ENCODE data around the gene OR4B1.

OR4B1 gene

DNA sequence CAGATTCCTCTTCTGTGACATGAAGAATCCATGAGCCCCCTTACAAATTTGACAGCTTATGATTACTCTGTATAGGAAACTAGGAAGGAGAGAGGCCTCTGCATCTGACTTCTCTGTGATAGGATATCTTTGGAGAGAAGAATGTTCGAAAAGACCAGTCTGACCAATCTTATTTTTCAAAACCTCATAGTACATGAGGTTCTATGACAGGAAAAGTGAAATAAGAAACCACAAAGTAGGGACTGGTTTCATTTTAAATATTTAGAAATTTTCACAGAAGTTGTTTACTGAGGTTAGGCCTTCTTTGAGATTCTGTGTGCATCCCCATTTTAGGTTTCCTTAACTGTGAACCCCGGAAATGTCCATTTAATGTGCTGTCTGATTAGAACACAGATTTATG lies 45.0 kb downstream of the OR4B1 start:
- no peak for DNase-seq (ENCODE audit: low read depth in 2 of 2, low spot score in 1 of 2)

GRCh38 chr11:48263423-48263911 lies 46.9 kb downstream of the OR4B1 start, which contains the start of gene OR4X1:
TSS of gene OR4X1 (plus strand) at chr11:48263861. CDS start at chr11:48263861, 0 bp downstream.
- no peak for DNase-seq (ENCODE audit: low read depth in 2 of 2, low spot score in 1 of 2)
